ENCODE data around the gene TBC1D14.

TBC1D14 gene

DNA sequence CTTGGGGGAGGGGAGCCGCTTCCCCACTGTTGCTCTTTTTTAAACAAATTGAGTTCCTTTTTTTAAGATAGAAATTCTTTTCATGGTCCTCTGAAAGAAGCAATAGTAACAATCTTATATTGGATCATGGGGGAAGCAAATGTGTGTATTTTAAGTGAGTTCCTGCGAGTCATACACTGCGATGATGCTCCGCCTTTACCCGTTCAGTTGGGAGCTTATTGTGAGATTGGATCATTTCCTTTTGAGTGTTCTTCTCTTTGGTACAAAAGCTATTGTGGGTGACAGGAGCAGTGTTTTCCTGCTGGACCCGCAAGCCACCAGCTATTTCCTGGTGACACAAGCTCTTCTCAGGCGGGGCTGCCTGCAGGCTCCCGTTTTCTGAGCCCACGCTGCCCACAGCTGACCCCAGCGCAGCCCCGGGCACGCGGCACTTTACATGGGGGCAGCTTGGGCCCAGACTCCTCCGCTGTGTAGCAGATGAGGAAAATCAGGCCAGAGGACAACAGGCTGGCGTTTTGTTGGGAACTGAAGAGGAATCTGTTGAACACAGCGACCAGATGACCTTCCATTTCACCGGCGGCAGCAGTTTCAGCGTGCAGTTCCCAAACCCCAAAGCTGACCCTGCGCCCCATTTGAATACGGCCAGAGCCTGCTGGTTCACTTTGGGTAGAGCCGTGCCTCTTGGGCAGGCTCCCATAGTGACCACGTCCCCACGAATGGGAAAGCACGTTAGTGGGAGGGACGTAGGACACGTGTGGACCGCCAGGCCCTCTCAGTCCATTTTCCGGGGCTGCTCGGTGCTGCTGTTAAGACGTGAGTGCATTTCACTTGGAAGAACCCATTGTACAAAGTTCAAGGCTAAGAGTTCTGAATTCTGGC lies 145.7 kb downstream of the TBC1D14 start:
- FAIRE-seq (no peak), DNase-seq (ENCODE audit: low spot score) (no peak)

DNA sequence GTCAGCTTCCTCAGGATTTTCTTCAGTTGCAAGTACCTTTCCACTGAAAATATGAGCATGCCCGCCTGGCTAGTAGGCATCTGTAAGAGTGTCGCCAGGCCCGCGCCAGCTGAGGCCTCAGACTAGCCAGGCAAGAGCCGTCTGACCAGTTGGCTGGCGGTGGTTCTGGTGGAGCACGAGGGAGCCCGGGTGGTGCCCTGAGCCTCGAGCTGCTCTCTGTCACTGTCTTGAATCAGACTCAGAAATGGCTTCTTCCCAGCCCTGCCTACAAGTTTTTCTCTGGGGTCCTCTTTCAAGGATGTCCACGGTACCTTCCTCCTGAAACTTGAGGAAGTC lies 146.3 kb downstream of the TBC1D14 start:
- DNase-seq (ENCODE audit: low spot score) (no peak), FAIRE-seq (no peak)

- no peak for DNase-seq (ENCODE audit: low spot score)
- FAIRE-seq, result no peak
Measured at GRCh38 chr4:7058792-7059191, 149.2 kb downstream of the TBC1D14 start.

DNA sequence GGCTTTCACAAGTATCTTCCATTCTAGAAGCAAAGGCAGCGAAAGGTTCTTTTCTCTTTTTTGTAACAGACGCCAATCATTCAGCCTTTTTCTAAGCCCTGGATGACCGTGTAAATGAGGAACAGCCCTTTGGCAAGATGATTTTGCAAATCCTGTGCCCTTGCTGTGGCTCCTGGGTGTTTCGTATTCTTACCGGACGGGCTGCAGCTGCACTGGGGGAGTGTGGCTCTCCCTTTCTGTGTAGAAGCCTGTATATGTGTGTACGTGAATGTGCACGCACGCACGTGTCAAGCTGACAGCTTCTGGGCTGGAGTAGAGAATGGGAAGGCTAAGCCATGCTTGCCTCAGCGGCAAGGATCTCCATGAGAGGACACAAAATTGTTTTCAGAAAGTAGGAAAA lies 150.0 kb downstream of the TBC1D14 start:
- no peak for DNase-seq (ENCODE audit: low spot score)
- FAIRE-seq, result no peak

GRCh38 chr4:7060346-7061150 lies 150.9 kb downstream of the TBC1D14 start:
- FAIRE-seq, result no peak
- DNase-seq (ENCODE audit: low spot score), result no peak

DNA sequence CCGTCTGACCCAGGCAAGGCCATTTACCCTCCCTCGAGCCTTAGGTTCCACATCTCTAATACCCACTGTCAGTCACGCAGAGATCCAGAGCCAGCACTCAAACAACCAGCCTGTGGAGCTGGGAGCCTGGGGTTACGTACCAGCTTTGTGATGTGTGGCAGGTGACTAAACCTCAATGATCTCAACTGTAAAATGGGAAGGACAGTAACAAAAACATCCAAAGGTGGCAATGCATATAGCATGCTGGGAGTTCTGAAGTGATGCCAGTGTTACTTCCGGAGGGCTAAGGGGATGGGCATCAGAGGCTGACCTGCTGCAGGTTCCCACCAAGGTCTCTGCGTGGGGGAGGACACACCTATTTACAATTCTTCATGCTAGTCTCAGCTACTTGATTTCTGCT lies 152.2 kb downstream of the TBC1D14 start:
- DNase-seq (ENCODE audit: low spot score), result no peak
- no peak for FAIRE-seq

DNA sequence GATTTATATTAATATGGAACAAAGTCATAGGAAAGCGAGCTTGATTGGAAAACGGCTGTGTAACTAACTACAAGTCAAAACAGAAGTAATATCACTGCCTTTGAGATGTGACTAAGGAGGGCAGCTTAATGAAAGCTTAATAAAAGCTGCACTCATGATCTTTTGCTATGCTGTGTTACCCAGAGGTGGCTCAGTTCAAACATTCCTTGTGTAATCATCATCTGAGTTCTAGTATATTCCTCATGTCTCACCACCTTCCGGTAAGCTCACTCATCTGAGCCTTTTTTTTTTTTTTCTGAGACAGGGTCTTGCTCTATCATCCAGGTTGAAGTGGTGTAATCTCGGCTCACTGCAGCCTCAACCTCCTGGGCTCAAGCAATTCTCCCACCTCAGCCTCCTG lies 153.2 kb downstream of the TBC1D14 start:
- no peak for DNase-seq (ENCODE audit: low spot score)
- FAIRE-seq, result no peak

- FAIRE-seq (no peak), DNase-seq (ENCODE audit: low spot score) (no peak)
Measured at GRCh38 chr4:7063362-7063761, 153.7 kb downstream of the TBC1D14 start.

GRCh38 chr4:7066006-7066405 lies 156.4 kb downstream of the TBC1D14 start:
- DNase-seq (ENCODE audit: low spot score), result no peak
- FAIRE-seq, result no peak

DNA sequence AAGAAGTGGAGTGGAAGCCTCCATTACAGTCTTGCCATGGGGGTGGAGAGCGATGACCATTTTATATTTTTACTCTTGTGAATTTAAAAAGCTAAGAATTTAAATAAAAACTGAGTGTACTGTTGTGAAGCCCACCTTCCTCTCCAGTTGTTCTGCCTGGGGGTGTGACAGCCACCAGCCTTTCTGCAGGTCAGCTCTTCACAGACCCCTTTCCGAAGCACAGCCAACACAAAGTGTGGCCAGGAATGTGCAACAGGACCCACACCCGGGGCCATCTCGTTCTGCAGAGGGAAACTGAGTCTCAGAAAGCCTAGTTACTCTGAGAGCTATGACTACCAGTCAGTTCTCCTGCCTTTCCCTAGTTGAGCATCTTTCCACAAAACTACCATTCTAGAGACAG lies 156.9 kb downstream of the TBC1D14 start:
- FAIRE-seq (no peak), DNase-seq (ENCODE audit: low spot score) (no peak)

GRCh38 chr4:7067126-7067451 lies 157.5 kb downstream of the TBC1D14 start:
- DNase-seq (ENCODE audit: low spot score) (no peak), FAIRE-seq (no peak)

DNA sequence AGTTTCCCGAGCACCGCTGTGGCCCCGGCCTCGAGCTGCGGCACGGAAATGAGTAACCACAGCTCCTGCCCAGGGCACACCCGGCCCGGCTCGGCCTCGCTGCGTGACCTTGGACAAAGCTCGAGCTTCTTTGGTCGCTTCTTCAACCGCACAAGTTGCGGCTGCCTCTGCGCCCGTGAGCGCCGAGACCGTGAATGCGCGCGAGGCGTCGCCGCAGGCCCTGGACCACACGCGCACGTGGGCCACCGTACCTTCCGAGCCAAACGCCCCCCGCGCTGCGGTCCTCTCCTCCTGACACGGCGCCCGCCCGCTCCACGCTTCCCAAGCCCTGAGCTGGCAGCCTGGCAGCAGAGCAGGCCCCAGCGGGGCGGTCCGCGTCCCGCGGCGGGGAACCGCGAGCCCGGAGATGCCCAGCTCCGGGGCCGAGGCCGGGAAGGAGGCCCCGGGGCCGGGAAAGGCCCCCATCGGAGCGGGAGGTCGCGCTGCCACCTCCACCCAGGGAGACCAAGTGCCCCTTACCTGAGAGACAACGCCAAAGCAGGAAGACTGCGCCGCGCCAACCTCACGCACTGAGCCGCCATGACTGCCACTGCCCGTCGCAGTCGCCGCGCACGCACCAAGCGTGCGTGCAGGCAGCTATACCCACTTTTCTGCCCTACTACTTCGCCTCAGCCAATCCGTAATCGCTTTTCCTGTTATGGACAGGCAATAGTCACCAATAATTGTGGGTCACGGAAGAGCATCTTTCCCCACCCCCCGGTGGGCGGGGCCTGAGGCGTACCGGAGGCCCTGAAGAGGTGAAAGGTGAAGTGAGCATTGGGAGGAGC lies 158.0 kb downstream of the TBC1D14 start, which contains the start of gene GRPEL1:
GRPEL1 (minus strand) TSS at position 613 of the 827 bp plus-strand sequence; CDS start at position 581, 32 bp downstream.
- peak; percentile 94 for DNase-seq (ENCODE audit: low spot score)
- peak; percentile 35 for FAIRE-seq

DNA sequence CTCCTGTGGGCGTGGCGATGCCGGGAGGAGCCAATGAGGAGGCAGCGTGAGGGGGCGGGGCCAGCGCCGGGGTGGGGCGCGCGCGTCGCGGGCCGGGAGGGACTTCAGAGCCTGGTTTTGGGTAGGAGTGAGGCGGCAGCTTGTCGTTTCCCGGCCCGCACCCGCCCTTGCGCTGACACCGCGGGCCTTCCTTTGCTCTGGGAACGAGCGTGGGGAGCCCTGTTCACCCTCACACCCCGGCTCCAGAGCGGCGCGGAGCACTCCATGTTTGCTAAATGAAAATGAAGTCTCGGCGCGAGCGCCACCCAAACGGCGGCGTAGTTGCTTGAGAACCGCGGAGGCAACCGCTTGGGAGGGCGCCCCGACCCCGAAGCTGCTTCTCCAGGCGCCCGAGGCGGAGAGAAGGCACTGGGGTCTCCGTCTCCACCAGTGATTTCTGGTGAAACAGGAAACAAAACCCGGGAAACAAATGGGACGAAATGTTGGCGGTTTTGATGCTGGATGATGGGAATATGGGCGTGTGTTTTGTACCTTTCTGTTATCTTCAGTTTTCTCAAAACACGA lies 158.7 kb downstream of the TBC1D14 start:
- FAIRE-seq (no peak), DNase-seq (ENCODE audit: low spot score) (no peak)

DNA sequence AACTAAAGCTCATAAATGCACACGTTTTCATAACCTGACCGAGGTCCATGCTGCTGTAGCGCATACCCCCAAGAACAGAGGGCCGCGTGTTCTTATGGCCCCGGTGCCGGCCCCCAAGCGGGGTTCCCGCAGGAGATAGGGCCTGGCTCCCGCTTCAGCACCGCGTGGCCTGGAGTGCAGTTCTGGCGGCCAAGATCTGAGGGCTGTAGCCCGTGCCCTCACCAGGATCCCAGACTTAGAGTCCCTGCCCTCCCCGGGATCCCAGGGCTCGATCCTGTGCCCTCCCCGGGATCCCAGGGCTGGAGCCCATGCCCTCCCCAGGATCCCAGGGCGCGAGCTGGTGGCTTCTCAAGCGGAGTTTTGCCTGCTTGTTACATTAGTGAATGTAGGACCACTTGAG lies 159.3 kb downstream of the TBC1D14 start:
- DNase-seq (ENCODE audit: low spot score) (no peak), FAIRE-seq (no peak)

GRCh38 chr4:7070729-7071511 lies 161.3 kb downstream of the TBC1D14 start:
- DNase-seq (ENCODE audit: low spot score), result peak; percentile 64
- FAIRE-seq, result no peak

DNA sequence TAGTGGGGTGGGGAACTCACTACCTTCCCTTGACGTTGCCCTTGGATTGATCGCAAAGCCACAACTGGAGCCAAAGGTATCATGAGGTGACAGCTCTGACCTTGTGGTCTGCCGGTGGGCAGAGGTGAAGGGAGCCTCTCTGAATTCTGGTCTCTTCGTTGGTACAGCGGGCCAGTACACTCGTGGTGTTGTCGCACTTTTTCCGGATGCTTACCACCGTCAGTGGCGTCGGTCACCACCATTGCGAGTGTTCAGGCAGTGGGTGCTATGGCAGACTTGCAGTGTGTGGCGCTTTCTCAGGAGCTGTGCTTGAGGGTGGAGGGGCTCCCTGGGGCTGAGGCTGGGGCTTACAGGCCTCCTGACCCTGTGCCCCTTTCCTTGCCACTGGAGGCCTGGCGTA lies 163.4 kb downstream of the TBC1D14 start:
- DNase-seq (ENCODE audit: low spot score) (no peak), FAIRE-seq (no peak)

DNA sequence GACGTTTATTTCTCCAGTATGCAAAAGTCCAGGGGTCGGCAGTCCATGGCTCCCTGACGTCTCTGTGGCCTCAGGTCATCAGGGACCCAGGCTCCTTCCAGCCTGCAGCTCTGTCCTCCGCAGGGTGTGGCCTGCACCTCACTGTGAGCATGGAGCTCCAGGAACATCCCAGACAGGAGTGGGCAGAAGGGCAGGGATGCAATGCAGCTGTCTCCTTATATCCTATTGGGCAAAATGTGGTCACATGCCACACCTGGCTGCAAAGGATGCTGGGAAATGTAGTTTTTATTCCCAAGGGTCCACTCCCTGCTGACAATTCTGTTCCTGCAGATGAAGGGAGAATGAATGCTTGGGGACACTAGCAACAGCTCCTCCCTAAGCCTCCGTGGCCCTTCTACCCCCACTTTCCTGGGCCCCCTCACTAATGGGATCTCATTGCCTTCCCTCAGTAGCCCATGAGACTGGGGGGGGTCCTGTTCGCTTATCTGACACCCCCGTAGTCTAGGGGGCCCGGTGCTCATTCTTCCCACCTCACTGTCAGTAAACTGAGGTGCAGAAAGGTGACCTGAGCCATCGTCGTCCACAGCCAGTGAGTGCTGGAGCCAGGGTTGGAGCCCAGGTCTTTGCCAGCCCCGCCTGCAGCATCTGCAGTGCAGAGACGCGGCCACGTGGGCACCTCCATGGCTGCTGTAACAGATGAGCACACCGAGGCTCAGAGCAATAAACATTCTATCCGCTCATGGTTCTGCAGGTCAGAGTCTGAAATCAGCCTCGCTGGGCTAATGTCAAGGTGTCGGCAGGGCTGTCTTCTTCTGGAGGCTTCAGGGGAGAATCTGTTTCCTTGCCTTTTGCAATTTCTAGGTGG lies 164.1 kb downstream of the TBC1D14 start:
- no peak for FAIRE-seq
- peak; percentile 71 for DNase-seq (ENCODE audit: low spot score)

DNA sequence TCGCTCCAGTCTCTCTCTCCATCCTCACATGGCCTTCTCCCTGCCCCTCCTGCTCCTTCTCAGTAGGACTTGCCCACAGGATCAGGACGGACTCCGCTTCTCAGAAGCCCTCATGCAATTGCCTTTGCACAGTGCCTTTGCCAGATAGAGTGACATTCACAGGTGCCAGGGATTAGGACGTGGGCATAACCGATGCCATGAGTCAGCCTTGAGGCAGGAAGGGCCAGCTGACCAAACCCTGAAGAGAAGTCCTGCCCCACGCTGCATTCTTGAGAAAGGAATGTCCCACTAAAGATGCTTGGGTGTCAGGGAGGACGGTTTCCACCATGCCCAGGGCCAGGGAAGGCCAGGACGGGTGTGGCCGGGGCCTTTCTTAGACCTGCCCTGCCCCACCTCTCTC lies 164.8 kb downstream of the TBC1D14 start:
- FAIRE-seq (no peak), DNase-seq (ENCODE audit: low spot score) (peak; percentile 20)

DNA sequence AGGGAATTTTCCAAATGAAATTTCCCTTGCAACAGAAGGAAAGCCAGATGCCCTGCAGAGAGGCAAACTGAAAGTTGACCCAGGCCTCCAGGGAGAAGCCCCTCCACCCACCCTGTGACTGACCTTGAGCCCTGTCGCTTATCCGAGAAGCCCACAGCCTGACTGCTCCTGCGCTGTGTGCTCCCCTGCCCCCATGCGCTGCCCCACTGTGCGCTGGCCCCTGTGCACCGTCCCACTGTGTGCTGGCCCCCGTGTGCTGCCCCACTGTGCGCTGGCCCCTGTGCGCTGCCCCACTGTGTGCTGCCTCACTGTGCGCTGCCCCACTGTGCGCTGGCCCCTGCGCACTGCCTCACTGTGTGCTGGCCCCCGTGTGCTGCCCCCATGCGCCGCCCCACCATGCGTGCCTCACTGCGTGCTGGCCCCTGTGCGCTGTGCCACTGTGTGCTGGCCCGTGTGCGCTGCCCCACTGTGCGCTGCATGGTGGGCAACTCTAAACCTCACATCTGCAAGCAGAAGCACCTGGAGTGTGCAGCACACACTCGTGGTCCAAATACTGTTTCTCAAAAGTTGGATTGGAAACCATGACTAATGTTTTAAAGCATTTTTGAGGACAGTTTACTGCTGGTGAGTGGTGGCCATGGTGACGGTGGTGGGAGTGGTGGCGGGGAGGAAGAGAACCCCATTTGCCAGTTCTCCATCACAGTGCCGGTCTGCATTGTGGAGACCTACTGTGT lies 166.5 kb downstream of the TBC1D14 start:
- DNase-seq (ENCODE audit: low spot score) (no peak), FAIRE-seq (no peak)
